ENCODE data around the gene MUSTN1.
A peak's percentile ranks its signal among the peaks of the same experiment; 100 is the strongest.

The MUSTN1 gene

DNA sequence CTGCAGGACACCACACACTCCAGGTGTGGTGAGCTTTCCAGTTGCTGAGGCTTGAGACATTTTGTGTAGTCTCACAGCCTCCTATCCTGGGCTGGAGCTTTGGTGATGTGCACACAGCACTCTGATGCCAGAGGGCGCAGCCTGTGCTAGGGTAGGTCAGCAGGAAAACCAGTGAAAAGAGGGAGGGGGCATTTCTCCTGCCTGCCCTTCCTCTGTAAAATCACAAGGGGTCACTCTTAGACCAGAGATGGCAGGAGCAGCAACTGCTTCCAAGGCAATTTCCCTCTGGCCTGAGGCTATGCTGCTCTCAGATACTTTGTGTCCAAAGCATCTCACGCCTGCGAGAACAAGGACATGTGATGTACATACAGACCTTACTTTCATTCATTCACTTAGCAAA is 16.5 kb upstream of the MUSTN1 start:
- DNase-seq: peak in 1 of 5 experiments; percentile 42

DNA sequence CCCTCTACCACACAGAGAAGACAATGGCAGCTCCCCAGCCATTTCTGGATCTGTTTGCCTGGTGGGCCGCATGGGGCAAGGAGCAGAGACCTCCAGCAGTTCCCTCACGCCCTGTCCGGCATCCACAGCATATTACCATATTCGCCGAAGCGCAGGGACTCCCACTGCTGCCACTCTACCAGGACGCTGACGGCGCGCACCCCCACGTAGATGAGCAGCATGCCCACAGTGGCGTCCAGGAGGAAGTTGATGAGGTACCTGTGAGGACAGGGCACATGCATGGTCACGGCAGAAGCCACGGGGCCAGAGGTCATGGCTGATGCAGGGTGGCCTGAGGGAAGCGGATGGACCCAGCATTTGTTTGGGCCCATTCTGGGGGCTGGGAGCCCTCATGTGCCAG is 14.8 kb upstream of the MUSTN1 start:
- DNase-seq: no peak

- DNase-seq: no peak
Measured at GRCh38 chr3:52848617-52849016, 13.8 kb upstream of the MUSTN1 start.

DNA sequence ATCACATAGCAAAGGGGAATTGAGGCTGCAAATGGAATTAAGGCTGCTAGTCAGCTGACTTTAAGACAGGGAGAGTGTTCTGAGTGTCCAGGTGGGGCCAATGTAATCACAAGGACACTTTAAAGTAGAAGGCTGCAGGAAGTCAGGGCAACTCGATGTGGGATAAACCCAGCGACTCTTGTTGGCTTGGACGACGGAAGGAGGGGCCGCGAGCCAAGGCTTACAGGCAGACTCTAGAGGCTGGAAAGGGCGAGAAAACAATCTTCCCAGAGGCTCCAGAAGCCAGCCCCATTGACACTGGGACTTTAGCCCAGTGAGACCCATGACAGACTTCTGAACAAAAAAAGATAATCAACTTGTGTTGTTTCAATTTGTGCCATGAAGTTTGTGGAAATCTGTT is 12.9 kb upstream of the MUSTN1 start:
- DNase-seq: no peak

GRCh38 chr3:52847241-52847640 is 12.4 kb upstream of the MUSTN1 start:
- no peak for DNase-seq

GRCh38 chr3:52846432-52846965 is 11.7 kb upstream of the MUSTN1 start:
- no peak for DNase-seq

DNA sequence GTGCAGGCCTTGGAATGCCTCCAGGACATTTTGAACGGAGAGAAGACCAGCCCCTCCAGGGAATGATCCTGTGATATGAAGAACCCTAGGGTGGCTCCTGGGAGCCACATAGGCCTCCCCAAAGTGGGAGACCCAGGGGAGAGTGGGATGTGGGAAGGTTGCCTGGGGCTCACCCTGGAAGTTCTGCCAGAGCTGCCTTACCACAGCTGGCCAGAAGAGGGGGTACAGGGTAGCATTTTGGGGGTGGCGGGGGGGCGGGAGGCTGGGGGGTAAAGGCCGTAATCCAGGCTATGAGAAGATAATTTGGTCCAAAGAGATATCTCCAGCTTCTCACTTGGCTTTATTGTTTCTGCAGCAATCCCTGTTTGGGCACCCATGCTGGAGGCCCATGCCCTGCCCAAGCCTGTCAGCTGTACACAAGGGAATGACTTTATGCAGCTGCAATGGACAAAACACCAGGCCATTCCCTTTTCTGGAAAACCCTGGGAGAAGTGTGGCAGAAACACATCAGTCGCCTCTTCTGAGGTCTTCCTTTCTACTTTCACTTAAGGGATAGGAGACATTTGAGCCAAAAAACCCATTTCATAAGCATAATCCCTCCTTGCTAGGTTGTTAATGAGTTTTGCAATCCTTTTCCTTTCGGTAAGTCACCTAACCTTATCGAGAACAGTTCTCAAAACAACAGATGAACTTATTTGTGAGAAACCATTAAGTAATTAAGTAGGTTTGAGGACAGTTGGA is 11.0 kb upstream of the MUSTN1 start:
- no peak for DNase-seq

DNA sequence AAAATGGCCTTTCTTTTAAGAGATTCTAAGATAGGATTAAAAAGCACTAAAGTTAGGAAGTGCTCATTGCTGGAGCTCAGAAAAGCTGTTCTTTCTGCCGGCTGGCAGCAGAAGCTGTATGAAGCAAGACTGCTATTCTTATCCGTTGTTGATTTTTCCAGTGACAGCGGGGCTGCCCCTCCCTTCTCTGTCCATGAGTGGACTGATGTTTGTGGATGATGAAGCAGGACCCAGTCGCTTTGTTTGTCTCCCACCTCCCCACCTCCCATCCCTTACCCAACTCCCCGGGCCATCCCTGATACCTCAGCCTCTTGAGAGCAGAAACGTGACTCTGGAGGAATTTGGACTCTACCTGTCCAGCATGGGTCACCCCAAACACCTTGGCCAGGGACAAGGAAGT is 10.3 kb upstream of the MUSTN1 start:
- no peak for DNase-seq

- DNase-seq: no peak
Measured at GRCh38 chr3:52844290-52844975, 9.6 kb upstream of the MUSTN1 start.

GRCh38 chr3:52843881-52844280 is 9.1 kb upstream of the MUSTN1 start:
- DNase-seq: no peak

GRCh38 chr3:52843108-52843865 is 8.5 kb upstream of the MUSTN1 start:
- no peak for DNase-seq

- no peak for DNase-seq
Measured at GRCh38 chr3:52842424-52842823, 7.6 kb upstream of the MUSTN1 start.

- DNase-seq: no peak
Measured at GRCh38 chr3:52841981-52842340, 7.1 kb upstream of the MUSTN1 start.

DNA sequence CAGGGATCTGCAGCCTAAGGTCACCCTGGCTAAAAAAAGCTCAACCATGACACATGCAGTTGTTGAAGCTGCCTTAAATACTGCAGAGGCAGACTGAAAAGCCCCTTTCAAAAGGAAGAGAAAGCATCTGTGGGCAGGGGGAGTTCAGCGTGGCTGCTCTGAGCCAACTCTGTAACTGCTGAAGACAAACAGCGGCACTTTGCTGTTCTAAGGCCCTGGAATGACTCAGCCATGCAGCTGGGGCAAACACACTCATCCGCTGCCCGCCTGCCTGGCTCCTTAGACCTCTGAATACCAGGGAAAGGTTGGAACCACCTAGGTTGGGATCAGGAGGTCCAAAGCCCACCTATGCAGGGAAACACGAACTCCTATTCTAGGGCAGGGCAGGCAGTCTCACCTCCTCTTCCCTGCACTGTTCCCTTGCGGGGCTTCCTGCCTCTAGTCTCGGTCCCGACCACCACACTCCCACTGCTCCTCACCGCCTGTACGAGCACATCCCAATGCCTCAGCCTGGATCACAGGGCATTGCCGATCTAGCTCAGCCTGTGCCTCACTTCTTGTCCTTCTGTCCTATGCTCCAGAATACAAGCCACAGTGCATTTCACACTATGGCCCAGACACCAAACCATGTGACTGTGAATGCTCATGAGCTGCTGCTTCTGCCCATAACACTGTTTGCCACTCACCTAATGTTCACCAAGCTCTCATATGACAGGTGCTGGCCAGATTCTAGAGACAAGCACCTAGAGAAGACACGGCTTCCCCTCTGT is 6.6 kb upstream of the MUSTN1 start:
- no peak for DNase-seq

- DNase-seq: no peak
Measured at GRCh38 chr3:52839892-52840545, 5.2 kb upstream of the MUSTN1 start.

DNA sequence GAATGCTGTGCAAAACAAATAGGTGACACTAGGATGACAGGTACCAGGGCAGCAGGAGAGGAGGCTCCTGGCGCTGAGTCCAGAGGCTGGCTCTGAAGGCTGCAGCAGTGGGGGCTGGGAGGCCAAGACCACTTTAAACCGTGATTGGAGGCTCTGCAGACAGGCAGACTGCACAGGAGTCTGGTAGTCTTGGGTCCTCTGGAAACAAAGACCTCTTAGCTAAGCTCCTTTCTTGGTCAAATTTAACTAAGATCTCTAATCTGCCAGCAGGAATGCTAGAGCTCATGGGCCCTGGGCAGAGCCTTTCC is 4.4 kb upstream of the MUSTN1 start:
- no peak for DNase-seq

- peak in 2 of 5 experiments; percentile 9 to 76 for DNase-seq
Measured at GRCh38 chr3:52838561-52839267, 3.9 kb upstream of the MUSTN1 start.

- no peak for DNase-seq
Measured at GRCh38 chr3:52836986-52837385, 2.2 kb upstream of the MUSTN1 start.

- DNase-seq: no peak
Measured at GRCh38 chr3:52836471-52836845, 1.6 kb upstream of the MUSTN1 start.

GRCh38 chr3:52835766-52836470 is 1.1 kb upstream of the MUSTN1 start:
- no peak for DNase-seq

- DNase-seq: no peak
Measured at GRCh38 chr3:52833202-52833601, 1.6 kb downstream of the MUSTN1 start.
